CD4-positive, CD25-positive, alpha-beta regulatory T cell (primary cell): ENCODE data around the gene HHIP. TPM values are rescaled to one million over a fixed set of nuclear protein-coding genes. Genes with fewer than 3 reads are reported as not detected.

Experiments used
- ATAC-seq, 2 donors: fragments of 150-1000 bp; cut with Tn5 transposase; one replicate each; pipeline ENCODE4 v1.10.0; 2021; ENCODE audit warnings: low read depth in 2 of 2, moderate number of reproducible peaks in 2 of 2, moderate library complexity in 1 of 2
- DNase-seq, 3 donors: peaks; one replicate each; pipeline versions ENCODE4 v3.0.0 to v3.0.0-alpha.2; 2012 to 2022; ENCODE audit warnings: mixed read lengths in 1 of 3
- H3K27ac ChIP-seq: one replicate; pipeline ENCODE4 v1.7.0; 2013; ENCODE audit warnings: mild to moderate bottlenecking, low read length; ENCODE audit not compliant: insufficient read depth, poor library complexity, severe bottlenecking
- H3K27me3 ChIP-seq: one replicate; pipeline ENCODE4 v1.7.0; 2013; ENCODE audit warnings: low read length; ENCODE audit not compliant: control insufficient read depth, insufficient read depth
- H3K36me3 ChIP-seq: one replicate; pipeline ENCODE4 v1.7.0; 2013; ENCODE audit warnings: mild to moderate bottlenecking, low read length, moderate library complexity; ENCODE audit not compliant: control insufficient read depth, insufficient read depth
- H3K4me1 ChIP-seq: 2 replicates; pipeline ENCODE4 v1.7.0; 2013; ENCODE audit warnings: mild to moderate bottlenecking, low read length; ENCODE audit not compliant: insufficient read depth, control insufficient read depth, poor library complexity, severe bottlenecking
- H3K4me3 ChIP-seq: one replicate; pipeline ENCODE4 v1.7.0; 2013; ENCODE audit warnings: low read depth, mild to moderate bottlenecking, low read length, moderate library complexity
- H3K9me3 ChIP-seq, 2 experiments: 1 replicate in 1 of 2; 2 replicates in 1 of 2; pipeline ENCODE4 v1.7.0; 2013; ENCODE audit warnings: low read length in 2 of 2, mild to moderate bottlenecking in 1 of 2, moderate library complexity in 1 of 2; ENCODE audit not compliant: control insufficient read depth in 2 of 2
- H3K27ac Mint-ChIP-seq, 3 donors: one replicate each; pipeline ENCODE4 v1.8.0; 2020 to 2022; ENCODE audit warnings: mild to moderate bottlenecking in 3 of 3, mixed read lengths in 3 of 3, moderate library complexity in 2 of 3
- H3K27me3 Mint-ChIP-seq: one replicate; pipeline ENCODE4 v1.8.0; 2022; ENCODE audit warnings: mild to moderate bottlenecking, mixed read lengths
- H3K36me3 Mint-ChIP-seq: one replicate; pipeline ENCODE4 v1.8.0; 2020; ENCODE audit warnings: mixed read lengths
- H3K4me1 Mint-ChIP-seq, 4 donors: one replicate each; pipeline ENCODE4 v1.8.0; 2020 to 2022; ENCODE audit warnings: mixed read lengths in 4 of 4, mild to moderate bottlenecking in 1 of 4
- H3K4me3 Mint-ChIP-seq, 4 donors: one replicate each; pipeline ENCODE4 v1.8.0; 2020 to 2022; ENCODE audit warnings: mild to moderate bottlenecking in 4 of 4, mixed read lengths in 4 of 4, moderate library complexity in 3 of 4
- H3K9me3 Mint-ChIP-seq, 7 donors: one replicate each; pipeline ENCODE4 v1.8.0; 2020 to 2022; ENCODE audit warnings: mixed read lengths in 7 of 7, mild to moderate bottlenecking in 3 of 7, moderate library complexity in 2 of 7
- polyA plus RNA-seq, 4 donors: library from polyadenylated mRNA; unstranded; fragments of 300-500 nt; fragmentation: Illumina TruSeq; gene quantifications; one replicate each; pipeline ENCODE4 v1.2.3, GENCODE V29; 2021
- total RNA-seq: library from RNA; stranded (reverse); gene quantifications from one replicate; pipeline ENCODE4 v1.2.3, GENCODE V29; 2022

The HHIP gene
- total and polyA plus RNA-seq, 5 donors from 2014 or later, result not detected

GRCh38 chr4:144699565-144699964 is 53.6 kb downstream of the HHIP start:
- DNase-seq, result no peak
- Mint-ChIP-seq H3K9me3 (peaks cover 0 to 5% (median 0%) of the 10 kb centered on the region in 7 donors), H3K4me1 (no peaks in the 10 kb centered on the region), H3K27ac (no peak overlapping the region), H3K27me3 (peaks cover 4% of the 10 kb centered on the region), H3K4me3 (no peak overlapping the region), H3K36me3 (no peaks in the 10 kb centered on the region)
- no peak overlapping the region for H3K4me3 ChIP-seq
- H3K36me3 ChIP-seq, result no peaks in the 10 kb centered on the region
- ATAC-seq, result no peak
- no peaks in the 10 kb centered on the region for H3K9me3 ChIP-seq
- H3K27ac ChIP-seq, result no peak overlapping the region
- no peaks in the 10 kb centered on the region for H3K4me1 ChIP-seq
- no peaks in the 10 kb centered on the region for H3K27me3 ChIP-seq

GRCh38 chr4:144701683-144702233 is 55.8 kb downstream of the HHIP start:
- ATAC-seq (no peak), DNase-seq (no peak)
- H3K4me3 ChIP-seq, result no peak overlapping the region
- H3K27me3 ChIP-seq, result no peaks in the 10 kb centered on the region
- Mint-ChIP-seq H3K27me3 (peaks cover 4% of the 10 kb centered on the region), H3K27ac (no peak overlapping the region), H3K9me3 (peaks cover 0 to 5% (median 0%) of the 10 kb centered on the region in 7 donors), H3K4me3 (no peak overlapping the region), H3K4me1 (no peaks in the 10 kb centered on the region), H3K36me3 (no peaks in the 10 kb centered on the region)
- H3K4me1 ChIP-seq, result no peaks in the 10 kb centered on the region
- no peaks in the 10 kb centered on the region for H3K9me3 ChIP-seq
- no peaks in the 10 kb centered on the region for H3K36me3 ChIP-seq
- no peak overlapping the region for H3K27ac ChIP-seq

GRCh38 chr4:144703494-144703893 is 57.5 kb downstream of the HHIP start:
- Mint-ChIP-seq H3K27me3 (peaks cover 4% of the 10 kb centered on the region), H3K27ac (no peak overlapping the region), H3K36me3 (no peaks in the 10 kb centered on the region), H3K9me3 (peaks cover 0 to 5% (median 0%) of the 10 kb centered on the region in 7 donors), H3K4me1 (no peaks in the 10 kb centered on the region), H3K4me3 (no peak overlapping the region)
- no peak overlapping the region for H3K27ac ChIP-seq
- no peak overlapping the region for H3K4me3 ChIP-seq
- ATAC-seq (no peak), DNase-seq (no peak)
- no peaks in the 10 kb centered on the region for H3K9me3 ChIP-seq
- H3K4me1 ChIP-seq, result no peaks in the 10 kb centered on the region
- no peaks in the 10 kb centered on the region for H3K36me3 ChIP-seq
- H3K27me3 ChIP-seq, result no peaks in the 10 kb centered on the region

GRCh38 chr4:144705601-144706590 is 59.9 kb downstream of the HHIP start:
- no peak for ATAC-seq
- no peak overlapping the region for H3K4me3 Mint-ChIP-seq
- no peak for DNase-seq
- Histone ChIP-seq H3K4me1 (no peaks in the 10 kb centered on the region), H3K27ac (no peak overlapping the region), H3K36me3 (no peaks in the 10 kb centered on the region), H3K27me3 (no peaks in the 10 kb centered on the region), H3K9me3 (no peaks in the 10 kb centered on the region), H3K4me3 (no peak overlapping the region)
- H3K9me3 Mint-ChIP-seq, result peaks cover 0 to 1% (median 0%) of the 10 kb centered on the region in 7 donors
- no peaks in the 10 kb centered on the region for H3K4me1 Mint-ChIP-seq
- H3K27me3 Mint-ChIP-seq, result no peaks in the 10 kb centered on the region
- no peaks in the 10 kb centered on the region for H3K36me3 Mint-ChIP-seq
- H3K27ac Mint-ChIP-seq, result no peak overlapping the region

- no peak overlapping the region for H3K4me3 ChIP-seq
- Mint-ChIP-seq H3K4me1 (no peaks in the 10 kb centered on the region), H3K27me3 (no peaks in the 10 kb centered on the region)
Measured at GRCh38 chr4:144709159-144709558, 63.2 kb downstream of the HHIP start.

GRCh38 chr4:144709793-144710525 is 64.0 kb downstream of the HHIP start:
- Histone ChIP-seq H3K4me3 (no peak overlapping the region), H3K27me3 (no peaks in the 10 kb centered on the region), H3K4me1 (no peaks in the 10 kb centered on the region), H3K27ac (no peak overlapping the region), H3K9me3 (no peaks in the 10 kb centered on the region), H3K36me3 (no peaks in the 10 kb centered on the region)
- H3K27ac Mint-ChIP-seq, result no peak overlapping the region
- no peaks in the 10 kb centered on the region for H3K4me1 Mint-ChIP-seq
- no peaks in the 10 kb centered on the region for H3K27me3 Mint-ChIP-seq
- no peaks in the 10 kb centered on the region for H3K9me3 Mint-ChIP-seq
- DNase-seq (no peak), ATAC-seq (no peak)
- H3K4me3 Mint-ChIP-seq, result no peak overlapping the region
- no peaks in the 10 kb centered on the region for H3K36me3 Mint-ChIP-seq

More at GRCh38 chr4:144709159-144709558, 63.2 kb downstream of the HHIP start:
- Histone ChIP-seq H3K27ac (no peak overlapping the region), H3K27me3 (no peaks in the 10 kb centered on the region), H3K9me3 (no peaks in the 10 kb centered on the region), H3K36me3 (no peaks in the 10 kb centered on the region), H3K4me1 (no peaks in the 10 kb centered on the region)
- ATAC-seq, result no peak
- H3K4me3 Mint-ChIP-seq, result no peak overlapping the region
- no peak overlapping the region for H3K27ac Mint-ChIP-seq
- H3K9me3 Mint-ChIP-seq, result no peaks in the 10 kb centered on the region
- no peak for DNase-seq
- no peaks in the 10 kb centered on the region for H3K36me3 Mint-ChIP-seq

GRCh38 chr4:144710526-144710912 is 64.6 kb downstream of the HHIP start:
- Histone ChIP-seq H3K36me3 (no peaks in the 10 kb centered on the region), H3K27me3 (no peaks in the 10 kb centered on the region), H3K4me3 (no peak overlapping the region), H3K9me3 (no peaks in the 10 kb centered on the region), H3K4me1 (no peaks in the 10 kb centered on the region), H3K27ac (no peak overlapping the region)
- H3K4me3 Mint-ChIP-seq, result no peak overlapping the region
- H3K27ac Mint-ChIP-seq, result no peak overlapping the region
- no peak for DNase-seq
- no peaks in the 10 kb centered on the region for H3K4me1 Mint-ChIP-seq
- no peaks in the 10 kb centered on the region for H3K36me3 Mint-ChIP-seq
- no peak for ATAC-seq
- H3K27me3 Mint-ChIP-seq, result no peaks in the 10 kb centered on the region
- H3K9me3 Mint-ChIP-seq, result no peaks in the 10 kb centered on the region
